ENCODE results near the gene EBP.

DNA sequence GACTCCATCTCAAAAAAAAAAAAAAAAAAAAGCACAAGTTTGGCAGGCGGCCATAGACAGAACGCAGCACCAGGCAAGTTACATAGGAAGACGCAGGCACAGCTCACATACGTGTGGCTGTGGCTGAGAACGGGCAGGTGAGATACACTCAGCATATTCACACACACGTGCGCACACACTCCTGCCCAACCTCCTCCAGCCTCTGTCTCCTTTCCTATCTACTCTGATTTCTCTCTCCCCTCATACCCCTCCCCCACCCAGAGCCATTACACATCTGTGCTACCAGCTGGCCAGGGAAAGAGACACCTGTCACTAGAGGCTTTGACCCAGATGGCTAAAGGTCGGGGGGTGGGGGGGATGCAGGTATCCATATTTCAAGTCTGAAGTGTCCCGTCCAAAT, 49.4 kb upstream of the EBP start:
- TF ChIP-seq, protein P1, sequence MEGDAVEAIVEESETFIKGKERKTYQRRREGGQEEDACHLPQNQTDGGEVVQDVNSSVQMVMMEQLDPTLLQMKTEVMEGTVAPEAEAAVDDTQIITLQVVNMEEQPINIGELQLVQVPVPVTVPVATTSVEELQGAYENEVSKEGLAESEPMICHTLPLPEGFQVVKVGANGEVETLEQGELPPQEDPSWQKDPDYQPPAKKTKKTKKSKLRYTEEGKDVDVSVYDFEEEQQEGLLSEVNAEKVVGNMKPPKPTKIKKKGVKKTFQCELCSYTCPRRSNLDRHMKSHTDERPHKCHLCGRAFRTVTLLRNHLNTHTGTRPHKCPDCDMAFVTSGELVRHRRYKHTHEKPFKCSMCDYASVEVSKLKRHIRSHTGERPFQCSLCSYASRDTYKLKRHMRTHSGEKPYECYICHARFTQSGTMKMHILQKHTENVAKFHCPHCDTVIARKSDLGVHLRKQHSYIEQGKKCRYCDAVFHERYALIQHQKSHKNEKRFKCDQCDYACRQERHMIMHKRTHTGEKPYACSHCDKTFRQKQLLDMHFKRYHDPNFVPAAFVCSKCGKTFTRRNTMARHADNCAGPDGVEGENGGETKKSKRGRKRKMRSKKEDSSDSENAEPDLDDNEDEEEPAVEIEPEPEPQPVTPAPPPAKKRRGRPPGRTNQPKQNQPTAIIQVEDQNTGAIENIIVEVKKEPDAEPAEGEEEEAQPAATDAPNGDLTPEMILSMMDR (IDR thresholded peaks at IDR 0.05; ENCODE audit: insufficient read depth, low read length) = no peak
- no peak for TF ChIP-seq POLR2AphosphoS5 (IDR thresholded peaks at IDR 0.05; ENCODE audit: low read depth)
- TF ChIP-seq, protein P2, sequence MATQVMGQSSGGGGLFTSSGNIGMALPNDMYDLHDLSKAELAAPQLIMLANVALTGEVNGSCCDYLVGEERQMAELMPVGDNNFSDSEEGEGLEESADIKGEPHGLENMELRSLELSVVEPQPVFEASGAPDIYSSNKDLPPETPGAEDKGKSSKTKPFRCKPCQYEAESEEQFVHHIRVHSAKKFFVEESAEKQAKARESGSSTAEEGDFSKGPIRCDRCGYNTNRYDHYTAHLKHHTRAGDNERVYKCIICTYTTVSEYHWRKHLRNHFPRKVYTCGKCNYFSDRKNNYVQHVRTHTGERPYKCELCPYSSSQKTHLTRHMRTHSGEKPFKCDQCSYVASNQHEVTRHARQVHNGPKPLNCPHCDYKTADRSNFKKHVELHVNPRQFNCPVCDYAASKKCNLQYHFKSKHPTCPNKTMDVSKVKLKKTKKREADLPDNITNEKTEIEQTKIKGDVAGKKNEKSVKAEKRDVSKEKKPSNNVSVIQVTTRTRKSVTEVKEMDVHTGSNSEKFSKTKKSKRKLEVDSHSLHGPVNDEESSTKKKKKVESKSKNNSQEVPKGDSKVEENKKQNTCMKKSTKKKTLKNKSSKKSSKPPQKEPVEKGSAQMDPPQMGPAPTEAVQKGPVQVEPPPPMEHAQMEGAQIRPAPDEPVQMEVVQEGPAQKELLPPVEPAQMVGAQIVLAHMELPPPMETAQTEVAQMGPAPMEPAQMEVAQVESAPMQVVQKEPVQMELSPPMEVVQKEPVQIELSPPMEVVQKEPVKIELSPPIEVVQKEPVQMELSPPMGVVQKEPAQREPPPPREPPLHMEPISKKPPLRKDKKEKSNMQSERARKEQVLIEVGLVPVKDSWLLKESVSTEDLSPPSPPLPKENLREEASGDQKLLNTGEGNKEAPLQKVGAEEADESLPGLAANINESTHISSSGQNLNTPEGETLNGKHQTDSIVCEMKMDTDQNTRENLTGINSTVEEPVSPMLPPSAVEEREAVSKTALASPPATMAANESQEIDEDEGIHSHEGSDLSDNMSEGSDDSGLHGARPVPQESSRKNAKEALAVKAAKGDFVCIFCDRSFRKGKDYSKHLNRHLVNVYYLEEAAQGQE (IDR thresholded peaks at IDR 0.05; ENCODE audit: insufficient replicate concordance, low read depth) = no peak

Measured in HL-60 (cell line).